Loucy (cell line): ENCODE measurements around the gene GLI1.

Experiments
- H2AFZ ChIP-seq: fragments of 200-600 bp; sonication (generic); 2 replicates; pipeline ENCODE4 v1.6.0; 2016; ENCODE audit warnings: antibody characterized with exemption, mild to moderate bottlenecking, low read length, moderate library complexity
- H3F3A ChIP-seq: fragments of 200-600 bp; 2 replicates; pipeline ENCODE4 v1.6.0; 2016; ENCODE audit warnings: antibody characterized with exemption, low read depth, mild to moderate bottlenecking
- H3K27me3 ChIP-seq: fragments of 200-600 bp; sonication (generic); 2 replicates; pipeline ENCODE4 v1.6.1; 2014; ENCODE audit warnings: low read length, mild to moderate bottlenecking; ENCODE audit not compliant: insufficient read depth, poor library complexity, severe bottlenecking
- H3K36me3 ChIP-seq: fragments of 200-600 bp; sonication (generic); 2 replicates; pipeline ENCODE4 v1.6.1; 2016; ENCODE audit warnings: low read length; ENCODE audit not compliant: insufficient read depth
- H3K4me1 ChIP-seq: fragments of 200-600 bp; sonication (generic); 2 replicates; pipeline ENCODE4 v1.5.1; 2014; ENCODE audit warnings: low read length, mild to moderate bottlenecking; ENCODE audit not compliant: insufficient read depth, poor library complexity, severe bottlenecking
- H3K4me2 ChIP-seq: fragments of 200-600 bp; sonication (generic); 2 replicates; pipeline ENCODE4 v1.6.0; 2014; ENCODE audit warnings: antibody characterized with exemption, low read length, low read depth, mild to moderate bottlenecking; ENCODE audit not compliant: poor library complexity, severe bottlenecking
- H3K4me3 ChIP-seq: fragments of 200-600 bp; sonication (generic); 2 replicates; pipeline ENCODE4 v1.5.1; 2014; ENCODE audit warnings: low read length, mild to moderate bottlenecking, mixed read lengths; ENCODE audit not compliant: poor library complexity, severe bottlenecking
- H3K79me2 ChIP-seq: fragments of 200-600 bp; sonication (generic); 2 replicates; pipeline ENCODE4 v1.6.1; 2014; ENCODE audit warnings: low read length; ENCODE audit not compliant: insufficient read depth
- H3K9ac ChIP-seq: fragments of 200-600 bp; sonication (generic); 2 replicates; pipeline ENCODE4 v1.6.0; 2014; ENCODE audit warnings: mild to moderate bottlenecking, low read depth, low read length, moderate library complexity; ENCODE audit not compliant: poor library complexity, severe bottlenecking
- H3K9me2 ChIP-seq: fragments of 200-600 bp; sonication (generic); replicated peaks from 2 replicates; pipeline ENCODE4 v1.6.1; 2016; ENCODE audit warnings: low read depth, low read length, mixed read lengths
- H3K9me3 ChIP-seq: fragments of 200-600 bp; sonication (generic); 2 replicates; pipeline ENCODE4 v1.6.1; 2014; ENCODE audit warnings: mild to moderate bottlenecking, antibody characterized with exemption, low read length, low read depth; ENCODE audit not compliant: insufficient read depth
- H4K20me1 ChIP-seq: fragments of 200-600 bp; sonication (generic); 2 replicates; pipeline ENCODE4 v1.6.0; 2014; ENCODE audit warnings: antibody characterized with exemption, low read length, mild to moderate bottlenecking; ENCODE audit not compliant: insufficient read depth, poor library complexity, severe bottlenecking
- CTCF ChIP-seq: fragments of 200-600 bp; sonication (generic); conservative IDR thresholded peaks from 2 replicates; pipeline ENCODE4 v1.5.1; 2014; ENCODE audit warnings: mild to moderate bottlenecking, antibody characterized with exemption, low read length
- EZH2phosphoT487 ChIP-seq: fragments of 200-600 bp; IDR thresholded peaks from 2 replicates; pipeline ENCODE4 v1.6.1; 2018; ENCODE audit warnings: antibody characterized with exemption, mild to moderate bottlenecking, moderate library complexity, borderline replicate concordance

The GLI1 gene

GRCh38 chr12:57467212-57467874, 7.8 kb downstream of the GLI1 start:
- H3K9ac ChIP-seq, result no peak overlapping the region
- TF ChIP-seq CTCF (no peak), EZH2phosphoT487 (no peak)
- H3K4me2 ChIP-seq, result no peak overlapping the region

GRCh38 chr12:57467915-57468314, 8.3 kb downstream of the GLI1 start:
- Histone ChIP-seq H3K4me3 (no peak overlapping the region), H3K27me3 (no peaks in the 10 kb centered on the region), H4K20me1 (no peaks in the 10 kb centered on the region), H3K36me3 (no peaks in the 10 kb centered on the region), H3K9ac (no peak overlapping the region), H2AFZ (no peak overlapping the region), H3K9me2 (no peaks in the 10 kb centered on the region), H3K4me2 (no peak overlapping the region), H3K79me2 (no peaks in the 10 kb centered on the region), H3F3A (no peaks in the 10 kb centered on the region), H3K4me1 (peaks cover 1% of the 10 kb centered on the region), H3K9me3 (no peaks in the 10 kb centered on the region)
- no peak for TF ChIP-seq EZH2phosphoT487
- TF ChIP-seq CTCF, result no peak

More at GRCh38 chr12:57467212-57467874, 7.8 kb downstream of the GLI1 start:
- Histone ChIP-seq H3K9me3 (no peaks in the 10 kb centered on the region), H3K27me3 (no peaks in the 10 kb centered on the region), H3K9me2 (no peaks in the 10 kb centered on the region), H3K36me3 (no peaks in the 10 kb centered on the region), H3K4me1 (peaks cover 4% of the 10 kb centered on the region), H4K20me1 (no peaks in the 10 kb centered on the region), H3K4me3 (no peak overlapping the region), H3K79me2 (no peaks in the 10 kb centered on the region), H3F3A (no peaks in the 10 kb centered on the region), H2AFZ (no peak overlapping the region)

GRCh38 chr12:57469296-57470164, 9.9 kb downstream of the GLI1 start:
- H3K9ac ChIP-seq, result no peak overlapping the region
- no peaks in the 10 kb centered on the region for H3K9me3 ChIP-seq
- peaks cover 8% of the 10 kb centered on the region; the same call in 1 of the 2 replicates for H3K79me2 ChIP-seq
- TF ChIP-seq EZH2phosphoT487 (no peak), CTCF (no peak)
- peaks cover 3% of the 10 kb centered on the region for H4K20me1 ChIP-seq
- H3K27me3 ChIP-seq, result no peaks in the 10 kb centered on the region
- H3F3A ChIP-seq, result no peaks in the 10 kb centered on the region
- peaks cover 6% of the 10 kb centered on the region for H3K4me1 ChIP-seq
- H3K4me2 ChIP-seq, result no peak overlapping the region
- no peak overlapping the region for H2AFZ ChIP-seq
- H3K9me2 ChIP-seq, result no peaks in the 10 kb centered on the region
- no peak overlapping the region for H3K4me3 ChIP-seq
- H3K36me3 ChIP-seq, result peaks cover 7% of the 10 kb centered on the region; the same call in 1 of the 2 replicates
